AG09309 (cell line): ENCODE data around the gene CCDC12.

Experiments
- DNase-seq: peaks from one replicate; pipeline ENCODE4 v3.0.0-alpha.2; 2010; ENCODE audit warnings: low read depth
- H3K4me3 ChIP-seq: 2 replicates; pipeline ENCODE4 v1.5.1; 2011; ENCODE audit warnings: mild to moderate bottlenecking, low read depth, low read length, moderate library complexity; ENCODE audit not compliant: control insufficient read depth
- TF ChIP-seq, protein P1 (sequence below): IDR thresholded peaks from 2 replicates; pipeline ENCODE4 v1.5.1; 2011; ENCODE audit warnings: mild to moderate bottlenecking, low read depth, low read length, inconsistent platforms; ENCODE audit not compliant: insufficient read depth, control insufficient read depth; ENCODE audit errors: missing control alignments

The CCDC12 gene

GRCh38 chr3:46889381-46890110, 87.0 kb downstream of the CCDC12 start:
- DNase-seq, result no peak
- TF ChIP-seq, protein P1, sequence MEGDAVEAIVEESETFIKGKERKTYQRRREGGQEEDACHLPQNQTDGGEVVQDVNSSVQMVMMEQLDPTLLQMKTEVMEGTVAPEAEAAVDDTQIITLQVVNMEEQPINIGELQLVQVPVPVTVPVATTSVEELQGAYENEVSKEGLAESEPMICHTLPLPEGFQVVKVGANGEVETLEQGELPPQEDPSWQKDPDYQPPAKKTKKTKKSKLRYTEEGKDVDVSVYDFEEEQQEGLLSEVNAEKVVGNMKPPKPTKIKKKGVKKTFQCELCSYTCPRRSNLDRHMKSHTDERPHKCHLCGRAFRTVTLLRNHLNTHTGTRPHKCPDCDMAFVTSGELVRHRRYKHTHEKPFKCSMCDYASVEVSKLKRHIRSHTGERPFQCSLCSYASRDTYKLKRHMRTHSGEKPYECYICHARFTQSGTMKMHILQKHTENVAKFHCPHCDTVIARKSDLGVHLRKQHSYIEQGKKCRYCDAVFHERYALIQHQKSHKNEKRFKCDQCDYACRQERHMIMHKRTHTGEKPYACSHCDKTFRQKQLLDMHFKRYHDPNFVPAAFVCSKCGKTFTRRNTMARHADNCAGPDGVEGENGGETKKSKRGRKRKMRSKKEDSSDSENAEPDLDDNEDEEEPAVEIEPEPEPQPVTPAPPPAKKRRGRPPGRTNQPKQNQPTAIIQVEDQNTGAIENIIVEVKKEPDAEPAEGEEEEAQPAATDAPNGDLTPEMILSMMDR, result no peak
- H3K4me3 ChIP-seq, result no peak overlapping the region

DNA sequence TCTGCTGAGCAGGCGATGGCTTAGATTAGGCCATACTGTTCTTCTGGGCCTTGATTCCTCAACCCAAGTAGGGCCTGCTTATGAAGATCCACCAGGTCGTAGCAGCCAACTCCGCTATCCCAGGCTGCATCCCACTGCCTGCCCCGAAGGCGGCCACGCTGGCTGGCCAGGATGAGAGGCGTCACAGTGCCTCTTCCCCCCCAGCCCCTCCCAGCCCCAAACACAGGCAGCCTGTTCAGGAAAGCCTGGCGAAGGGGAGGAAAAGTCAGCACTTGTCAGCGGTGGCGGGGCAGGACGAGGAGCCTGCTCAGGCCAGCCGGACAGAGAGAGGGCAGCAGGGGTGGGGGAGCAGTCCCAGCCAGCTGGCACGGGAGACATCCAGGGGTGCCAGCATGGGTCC, 87.8 kb downstream of the CCDC12 start:
- DNase-seq, result no peak
- H3K4me3 ChIP-seq, result no peak overlapping the region
- TF ChIP-seq, protein P1, result no peak

GRCh38 chr3:46887980-46888494, 88.5 kb downstream of the CCDC12 start:
- no peak for DNase-seq
- no peak overlapping the region for H3K4me3 ChIP-seq
- TF ChIP-seq, protein P1, result no peak

- no peak for DNase-seq
- TF ChIP-seq, protein P1, result no peak
- H3K4me3 ChIP-seq, result no peak overlapping the region
Observed at GRCh38 chr3:46885612-46886011, 90.9 kb downstream of the CCDC12 start.

DNA sequence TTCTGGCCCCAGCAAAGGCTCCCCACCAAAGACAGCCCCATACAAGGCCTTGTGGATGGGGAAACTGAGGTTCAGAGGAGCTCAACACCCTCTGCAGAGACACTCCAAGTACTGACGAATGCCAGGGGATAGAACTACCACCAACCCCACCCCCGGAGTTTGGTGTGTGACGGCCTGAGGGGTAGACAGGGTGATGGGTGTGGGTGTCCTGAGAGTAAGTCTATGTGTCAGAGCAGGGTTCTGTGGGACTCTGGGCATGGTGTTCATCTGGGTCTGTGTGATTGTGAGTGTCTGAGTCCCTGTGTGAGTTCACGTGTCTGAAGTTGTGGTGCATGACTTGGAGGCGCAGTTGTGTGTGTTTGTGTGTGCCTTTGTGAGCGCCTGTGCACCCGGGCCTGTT, 91.6 kb downstream of the CCDC12 start:
- TF ChIP-seq, protein P1, result no peak
- DNase-seq, result no peak
- H3K4me3 ChIP-seq, result no peak overlapping the region

DNA sequence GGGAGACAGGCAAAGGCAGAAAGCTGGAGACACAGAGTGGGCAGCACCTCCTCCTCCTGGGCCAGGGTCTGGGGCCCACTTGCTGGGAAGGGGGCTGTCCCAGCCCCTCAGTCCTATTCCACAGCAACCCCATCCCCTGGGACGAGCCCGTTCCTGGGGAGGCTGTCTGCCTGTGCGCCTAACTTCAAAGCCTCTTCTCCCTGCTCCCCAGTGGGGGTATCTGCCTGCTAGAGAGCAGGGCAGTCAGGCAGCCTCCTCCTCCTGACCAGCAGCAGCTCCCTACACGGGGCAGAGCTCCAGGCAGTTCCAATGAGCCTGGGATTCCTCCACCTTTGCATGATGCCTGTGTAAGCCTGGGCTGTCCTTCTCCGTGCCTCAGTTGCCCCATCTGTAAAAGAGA, 92.1 kb downstream of the CCDC12 start:
- H3K4me3 ChIP-seq, result no peak overlapping the region
- no peak for DNase-seq
- TF ChIP-seq, protein P1, result no peak
